ENCODE data around the gene DOK7.

Gene DOK7

DNA sequence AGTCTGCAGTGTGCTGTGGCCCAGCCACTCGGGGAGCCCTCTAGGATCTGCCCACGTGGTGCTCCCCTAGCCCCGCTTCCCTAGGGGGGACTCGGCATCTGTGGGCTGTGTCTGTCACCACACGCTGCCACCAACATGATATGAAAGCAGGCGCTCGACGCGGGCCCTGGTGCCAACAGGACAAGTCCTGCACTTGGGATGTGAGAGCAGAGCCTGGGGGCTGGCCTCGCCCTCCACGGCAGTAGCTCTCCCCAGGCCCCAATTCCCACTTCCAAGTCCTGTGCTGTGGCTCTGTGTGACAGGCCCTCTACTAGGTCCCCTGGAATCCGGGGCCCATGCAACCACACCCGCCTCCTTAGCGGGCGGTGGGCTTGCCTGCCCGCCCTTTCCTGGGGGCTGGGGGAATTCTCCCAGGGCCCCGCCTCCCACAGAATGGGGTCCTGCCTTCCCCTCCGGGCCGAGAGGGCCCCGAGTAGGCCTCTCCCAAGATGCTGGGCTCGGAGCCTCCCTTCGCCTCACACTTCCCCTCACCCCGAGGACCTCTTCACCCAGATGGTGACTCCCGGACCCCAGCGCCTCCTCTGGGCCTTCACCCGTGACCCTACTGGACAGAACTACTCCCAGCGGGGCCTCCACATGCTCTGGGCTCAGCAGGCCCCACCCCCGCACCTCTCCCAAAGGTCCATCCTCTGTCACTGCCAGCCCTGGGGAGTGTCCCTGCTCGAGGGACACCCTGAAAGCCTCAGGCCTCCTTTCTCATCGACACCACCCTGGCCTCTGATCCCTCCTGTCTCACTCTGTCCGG is 57.9 kb downstream of the DOK7 start:
- no peak for DNase-seq (ENCODE audit: low read depth)

DNA sequence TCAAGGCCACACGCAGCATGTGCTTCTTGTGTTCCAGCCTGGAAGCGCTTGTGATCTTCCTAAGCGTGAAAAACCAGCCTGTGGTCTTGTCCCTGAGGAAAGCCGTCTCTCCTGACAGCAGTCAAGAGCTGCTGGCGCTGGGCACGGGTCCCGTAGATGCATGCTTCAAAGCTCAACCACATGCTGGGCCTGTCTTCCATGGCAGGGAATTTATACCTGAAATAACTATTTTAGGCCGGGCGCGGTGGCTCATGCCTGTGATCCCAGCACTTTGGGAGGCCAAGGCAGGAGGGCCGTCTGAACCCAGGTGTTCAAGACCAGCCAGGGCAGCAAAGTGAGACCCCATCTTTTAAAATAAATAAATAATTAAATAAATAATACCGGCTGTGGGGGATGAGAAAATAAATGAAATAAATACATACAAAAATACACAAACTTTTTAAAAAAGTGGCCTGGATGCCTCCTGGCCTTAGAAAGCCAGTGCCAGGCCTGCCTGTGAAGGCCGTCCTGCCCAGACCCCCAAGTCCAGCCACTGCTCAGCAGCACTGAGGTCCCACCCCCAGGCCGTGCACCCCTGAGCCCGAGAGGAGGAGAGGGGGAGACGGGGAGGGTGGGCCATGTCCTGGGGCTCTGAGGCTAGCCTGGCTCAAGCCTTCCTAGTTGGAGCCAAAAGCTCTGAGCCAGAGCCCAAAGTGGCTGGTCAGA is 58.7 kb downstream of the DOK7 start:
- DNase-seq (ENCODE audit: low read depth) = no peak

DNA sequence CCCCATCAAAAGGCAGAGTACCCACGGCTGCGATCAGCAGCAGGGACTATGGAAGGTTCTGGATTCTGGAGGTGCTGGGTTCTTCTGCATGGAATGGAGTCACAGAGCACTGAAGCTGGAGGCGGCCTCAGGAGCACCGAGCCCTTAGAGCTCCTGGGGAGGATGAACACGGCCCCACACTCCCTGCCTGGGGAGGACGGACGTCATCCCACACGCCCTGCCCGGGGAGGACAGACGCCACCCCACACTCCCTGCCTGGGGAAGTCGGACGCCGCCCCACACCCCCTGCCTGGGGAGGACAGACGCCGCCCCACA is 59.2 kb downstream of the DOK7 start:
- DNase-seq (ENCODE audit: low read depth) = no peak

DNA sequence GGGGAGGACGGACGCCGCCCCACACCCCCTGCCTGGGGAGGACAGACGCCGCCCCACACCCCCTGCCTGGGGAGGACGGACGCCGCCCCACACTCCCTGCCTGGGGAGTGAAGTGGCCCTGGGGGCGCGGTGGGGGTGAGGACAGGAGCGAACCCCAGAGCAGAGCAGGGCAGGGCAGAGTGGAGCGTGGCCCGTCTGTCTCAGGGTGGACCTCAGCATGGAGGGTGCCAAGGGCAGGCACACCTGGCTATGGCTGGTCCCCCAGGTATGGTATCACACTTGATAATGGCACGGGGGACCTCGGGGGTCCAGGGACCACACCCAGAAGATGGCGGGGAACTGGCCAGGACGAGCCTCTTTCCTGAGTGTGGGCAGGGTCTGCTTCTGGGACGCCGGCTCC is 59.5 kb downstream of the DOK7 start:
- no peak for DNase-seq (ENCODE audit: low read depth)

DNA sequence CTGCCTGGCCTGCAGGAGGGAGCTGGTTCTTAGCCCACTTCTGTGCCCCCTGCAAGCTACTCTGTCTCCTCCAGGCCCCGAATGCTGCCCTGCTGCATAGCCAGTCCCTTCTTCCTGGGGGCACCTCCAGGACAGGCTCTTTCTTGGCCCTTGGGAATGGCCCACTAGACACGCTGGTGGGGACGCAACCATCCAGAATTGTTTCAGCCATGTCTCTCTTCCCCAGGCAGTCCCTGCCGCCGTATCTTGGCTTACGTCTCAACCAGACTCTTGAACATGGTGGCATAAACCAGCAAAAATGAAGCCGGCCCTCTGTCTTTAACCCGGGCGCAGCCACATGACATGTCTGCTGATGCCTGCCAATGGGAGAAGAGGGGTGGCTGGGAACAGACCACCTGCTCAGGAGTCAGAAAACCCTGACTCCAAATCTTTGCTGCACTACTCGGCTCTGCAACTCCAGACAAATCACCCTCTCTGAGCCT is 60.1 kb downstream of the DOK7 start:
- DNase-seq (ENCODE audit: low read depth) = no peak

DNA sequence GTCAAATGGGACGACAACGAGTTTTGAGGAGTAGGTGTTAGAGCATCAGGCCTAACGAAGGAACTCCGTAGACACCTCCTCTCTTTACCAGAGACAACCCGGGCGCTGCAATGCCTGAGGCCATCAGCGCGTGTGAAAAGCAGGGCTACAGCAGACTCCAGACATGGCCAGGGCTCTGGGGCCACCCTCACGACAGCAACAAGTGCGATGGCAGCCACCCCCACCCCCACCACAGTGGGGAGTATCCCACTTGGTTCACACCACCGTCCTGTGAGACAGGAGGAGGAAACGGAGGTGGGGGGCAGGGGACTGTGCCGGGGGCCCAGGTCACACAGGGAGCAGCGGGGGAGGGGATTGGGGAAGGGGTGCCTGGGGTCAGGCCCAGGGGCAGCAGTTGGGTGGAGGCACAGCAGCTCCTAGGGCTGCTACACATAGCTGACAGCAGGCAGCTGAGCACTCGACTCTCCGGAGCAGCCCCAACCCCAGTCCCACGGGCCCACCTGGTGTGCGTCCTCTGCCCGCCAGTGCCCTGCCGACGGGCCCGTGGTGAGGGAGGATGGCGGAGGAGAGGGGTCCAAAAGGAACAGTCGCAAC is 60.6 kb downstream of the DOK7 start:
- no peak for DNase-seq (ENCODE audit: low read depth)

DNA sequence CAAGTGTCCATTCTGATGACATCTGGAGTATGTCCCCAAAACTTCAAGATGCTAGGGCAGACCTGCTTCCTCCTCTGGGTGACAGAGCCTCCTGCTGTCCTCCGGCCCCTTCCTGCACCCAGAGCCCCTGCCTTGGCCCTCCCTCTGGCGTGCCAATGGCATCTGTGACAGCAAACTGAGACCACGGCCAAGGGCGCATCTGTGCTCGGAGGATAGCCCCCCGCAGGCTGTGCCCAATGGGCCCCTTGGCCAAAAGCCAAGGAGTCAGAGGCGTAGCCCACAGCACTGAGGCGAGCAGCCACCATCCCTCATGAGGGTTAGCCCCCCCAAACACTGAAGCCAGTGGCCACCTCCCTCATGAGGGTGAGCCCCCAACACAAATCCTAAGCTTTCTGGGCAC is 61.2 kb downstream of the DOK7 start:
- DNase-seq (ENCODE audit: low read depth) = no peak

DNA sequence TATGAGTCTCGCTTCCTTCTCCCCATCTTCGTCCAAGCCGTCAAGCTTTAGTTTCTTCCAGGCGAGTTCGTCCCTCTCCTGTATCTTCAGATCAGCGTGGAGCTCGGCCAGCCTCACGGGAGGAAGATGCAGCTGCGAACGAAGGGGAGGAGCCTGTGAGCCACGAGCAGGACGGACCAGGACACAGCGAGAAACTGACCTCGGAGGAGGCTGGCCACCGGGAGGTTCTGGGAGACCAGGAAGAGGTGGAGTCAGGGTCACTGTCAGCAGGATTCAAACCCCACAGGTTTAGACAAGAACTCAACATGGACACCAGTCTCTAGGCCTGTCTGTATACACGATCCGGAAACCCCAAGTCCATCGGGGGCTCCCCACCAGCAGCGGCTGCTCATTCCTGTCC is 61.8 kb downstream of the DOK7 start:
- DNase-seq (ENCODE audit: low read depth) = no peak

DNA sequence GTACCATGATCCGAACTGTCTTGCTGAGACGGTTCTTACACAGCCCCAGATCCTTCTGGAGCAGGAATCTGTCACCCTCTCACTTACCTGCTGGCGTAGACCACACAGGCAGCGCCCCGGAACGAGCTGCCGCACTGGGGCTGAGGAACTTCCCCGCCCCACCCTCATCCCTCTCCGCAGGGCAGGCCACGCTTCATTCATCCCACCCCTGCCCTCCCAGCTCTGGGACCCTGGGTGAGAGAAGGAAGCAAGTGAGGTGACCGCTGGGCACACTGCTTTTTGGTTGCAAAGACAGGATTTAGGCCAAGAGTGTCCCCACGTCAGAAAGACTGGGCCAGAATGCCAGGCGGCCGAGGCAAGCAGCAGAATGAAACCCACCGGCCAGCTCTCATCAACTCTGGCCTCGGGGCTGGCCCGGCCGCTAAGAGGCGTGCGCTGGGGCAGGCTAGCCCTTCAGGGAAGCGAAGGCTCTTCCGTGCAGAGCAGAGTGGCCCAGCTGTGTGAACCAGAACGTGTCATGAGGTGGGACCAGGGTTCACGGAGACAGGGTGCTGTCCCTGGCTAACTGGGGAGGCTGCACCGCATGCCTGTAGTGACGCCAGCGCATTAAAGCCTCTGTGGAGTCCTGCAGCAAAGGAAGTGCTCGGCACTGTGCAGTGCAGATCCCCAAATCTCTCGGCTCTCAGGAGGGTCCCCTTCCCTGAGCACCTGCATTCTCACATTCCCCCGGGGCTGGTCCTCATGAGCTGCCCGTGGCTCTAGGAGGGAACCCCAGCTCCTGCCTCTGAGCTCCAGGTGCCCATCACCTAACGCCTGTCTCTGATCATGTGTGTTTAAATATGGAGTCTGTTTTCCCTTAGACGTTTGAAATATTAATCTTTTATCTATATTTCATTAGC is 62.7 kb downstream of the DOK7 start:
- DNase-seq (ENCODE audit: low read depth) = no peak

DNA sequence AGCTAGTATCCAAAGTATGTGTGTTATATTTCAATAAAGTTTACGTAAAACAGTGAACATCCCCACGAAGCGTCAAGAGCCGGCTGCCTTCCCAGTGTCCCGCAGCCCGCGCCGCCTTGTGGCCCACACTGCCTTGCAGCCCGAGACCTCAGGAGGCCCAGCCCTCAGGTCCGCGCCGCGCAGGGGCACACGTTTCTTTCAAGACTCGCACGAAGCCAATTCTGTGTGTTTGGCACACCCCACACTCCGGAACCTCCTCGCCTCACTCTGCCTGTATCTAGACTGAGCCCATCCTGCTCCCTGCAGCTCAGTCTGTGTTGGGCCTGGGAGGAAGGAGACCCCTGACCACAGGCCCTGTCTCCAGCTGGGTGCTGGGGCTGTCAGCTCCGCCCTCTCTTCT is 63.4 kb downstream of the DOK7 start:
- DNase-seq (ENCODE audit: low read depth) = no peak

DNA sequence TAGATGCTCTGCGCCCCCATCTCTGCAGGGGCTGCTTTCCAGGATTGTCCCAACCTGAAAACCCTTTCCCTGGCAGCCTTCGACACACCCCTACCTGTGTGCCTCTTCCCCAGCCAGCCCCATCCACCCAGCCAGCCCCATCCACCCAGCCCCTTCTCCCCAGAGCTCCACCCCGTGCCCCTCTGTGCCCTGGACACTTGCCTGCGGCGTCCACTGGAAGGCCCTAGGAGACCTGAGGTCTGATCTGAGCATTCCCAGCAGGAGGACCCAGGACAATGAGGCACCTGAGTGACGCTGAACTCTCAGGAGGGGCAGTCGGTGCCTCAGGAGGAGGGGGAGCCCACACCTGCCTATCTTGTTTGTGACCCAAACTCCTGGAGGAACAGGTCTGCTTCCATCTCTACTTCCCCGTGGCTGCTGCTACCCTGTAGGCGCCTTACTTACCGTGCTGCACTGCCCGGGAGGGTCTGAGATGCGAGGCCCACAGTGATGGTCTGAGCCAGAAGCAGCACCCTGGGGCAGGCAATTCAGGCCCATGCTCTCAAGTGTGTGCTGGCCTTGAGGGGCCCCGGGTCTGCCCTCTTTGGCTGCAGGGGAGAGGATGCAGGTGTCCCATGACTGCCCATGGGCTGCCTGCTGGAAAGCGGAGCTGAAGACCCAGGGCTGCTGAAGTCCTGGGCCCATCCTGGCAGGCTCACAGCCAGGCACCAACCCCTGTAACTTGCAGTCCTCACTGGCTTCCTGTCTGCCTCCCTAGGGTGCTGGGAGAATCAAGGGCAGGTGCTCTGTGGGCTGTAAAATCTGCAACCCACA is 64.2 kb downstream of the DOK7 start:
- DNase-seq (ENCODE audit: low read depth) = no peak

DNA sequence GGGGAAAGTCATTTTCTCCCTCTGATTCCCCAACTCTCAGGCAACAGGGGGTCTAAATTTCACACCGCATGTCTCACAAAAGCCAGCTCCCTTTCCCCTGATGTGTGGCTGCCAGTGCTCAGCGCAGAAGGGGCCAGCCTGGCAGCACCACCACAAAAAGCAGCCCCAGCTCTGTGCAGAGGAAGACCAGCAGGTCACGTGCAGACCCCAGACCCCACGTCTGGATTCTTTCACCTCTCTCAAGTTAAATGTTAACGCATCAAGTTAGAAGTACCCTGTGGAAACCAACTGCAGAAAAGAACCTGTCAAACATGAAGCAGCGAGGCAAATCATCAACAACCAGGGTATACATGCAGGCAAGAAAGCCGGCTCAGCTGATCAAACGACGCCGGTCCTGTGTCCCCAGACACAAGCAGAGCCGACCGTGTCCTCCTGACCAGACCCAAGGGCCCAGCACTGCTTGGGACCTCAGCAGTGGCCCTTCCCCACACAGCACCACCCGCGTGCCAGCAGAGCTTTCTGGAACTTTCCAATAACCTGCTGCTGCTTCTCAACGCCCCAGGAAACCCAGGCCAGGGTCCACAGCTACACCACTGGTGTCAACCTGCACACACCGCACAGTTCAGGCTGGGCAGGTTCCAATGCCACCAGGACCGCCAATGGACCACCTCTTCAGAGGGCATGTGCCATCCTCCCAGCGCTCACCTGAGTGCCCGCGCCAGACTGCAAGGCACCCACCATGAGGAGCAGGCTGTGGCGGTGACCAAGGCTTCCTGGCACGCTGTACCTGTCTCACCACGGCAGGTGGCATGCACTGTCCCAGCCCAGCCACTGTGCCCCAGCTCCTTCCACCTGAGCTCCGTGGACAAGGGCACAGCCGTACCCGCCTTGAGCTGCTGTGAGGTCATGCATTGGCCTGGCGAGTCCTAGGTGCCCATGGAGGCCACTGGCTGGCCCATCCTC is 65.1 kb downstream of the DOK7 start:
- no peak for DNase-seq (ENCODE audit: low read depth)

DNA sequence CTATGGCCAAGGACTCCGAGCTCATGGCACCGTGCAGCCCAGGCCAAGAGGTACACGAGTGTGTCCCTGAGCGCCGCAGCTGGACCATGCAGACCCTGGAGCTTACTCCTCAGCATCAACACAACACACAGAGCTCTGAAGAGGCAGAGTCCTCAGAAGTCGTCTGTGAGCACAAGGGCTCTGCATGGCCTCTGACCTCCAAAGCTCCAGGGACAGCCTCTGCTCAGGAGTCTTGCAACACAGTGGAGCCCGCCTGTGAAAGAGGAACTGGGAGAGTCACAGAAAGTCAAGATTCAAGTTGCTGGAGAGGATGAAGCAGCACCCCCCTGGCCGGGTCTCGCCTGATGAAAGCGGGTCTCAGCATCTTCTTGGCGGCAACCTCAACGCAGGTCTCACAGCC is 66.3 kb downstream of the DOK7 start:
- DNase-seq (ENCODE audit: low read depth) = no peak

DNA sequence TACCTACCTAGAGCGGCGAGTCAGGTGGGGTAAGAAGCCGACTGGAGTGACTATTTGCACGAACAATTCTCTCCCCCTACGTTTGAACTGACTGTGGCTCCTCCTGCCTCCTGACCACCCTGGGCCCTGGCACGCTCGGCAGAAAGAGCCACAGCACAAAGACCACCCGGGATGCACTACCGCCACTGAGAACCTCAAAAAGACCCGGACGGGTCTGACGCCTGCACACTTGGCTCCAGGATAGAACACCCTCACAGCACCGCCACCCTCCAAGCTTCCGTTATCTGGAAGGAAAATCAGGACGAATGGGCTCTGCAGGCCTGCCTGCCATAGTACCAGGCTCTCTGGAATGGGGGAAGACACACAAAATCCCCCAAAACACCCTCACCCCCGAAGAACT is 66.9 kb downstream of the DOK7 start:
- DNase-seq (ENCODE audit: low read depth) = no peak

DNA sequence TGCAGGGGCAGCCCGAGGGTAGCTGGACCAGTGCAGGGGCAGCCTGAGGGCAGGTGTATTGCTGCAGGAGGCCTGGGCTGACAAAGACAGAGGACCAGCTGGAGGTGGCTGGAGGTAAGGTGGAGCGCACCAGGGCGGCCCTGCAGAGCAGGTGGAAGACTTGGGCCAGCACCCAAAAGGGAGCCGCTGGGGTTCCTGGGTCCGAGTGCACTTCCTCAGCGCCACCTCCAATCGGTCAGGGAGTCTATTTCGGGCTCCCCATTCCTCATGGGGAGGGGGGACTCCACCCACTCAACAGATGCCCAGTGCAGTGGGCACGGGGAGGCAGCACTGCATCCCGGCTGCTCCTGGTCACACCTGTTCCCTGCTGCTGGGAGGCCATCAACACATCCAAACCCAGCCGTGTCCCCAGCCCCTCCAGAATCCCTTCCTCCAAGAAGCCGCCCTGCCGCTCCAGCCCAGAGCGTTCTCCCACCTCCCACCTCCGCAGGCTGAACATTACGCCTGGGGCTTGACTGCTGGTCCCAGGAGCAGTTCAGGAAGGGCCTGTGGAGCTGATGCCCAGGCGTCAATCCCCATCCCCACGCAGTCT is 67.7 kb downstream of the DOK7 start:
- DNase-seq (ENCODE audit: low read depth) = no peak

DNA sequence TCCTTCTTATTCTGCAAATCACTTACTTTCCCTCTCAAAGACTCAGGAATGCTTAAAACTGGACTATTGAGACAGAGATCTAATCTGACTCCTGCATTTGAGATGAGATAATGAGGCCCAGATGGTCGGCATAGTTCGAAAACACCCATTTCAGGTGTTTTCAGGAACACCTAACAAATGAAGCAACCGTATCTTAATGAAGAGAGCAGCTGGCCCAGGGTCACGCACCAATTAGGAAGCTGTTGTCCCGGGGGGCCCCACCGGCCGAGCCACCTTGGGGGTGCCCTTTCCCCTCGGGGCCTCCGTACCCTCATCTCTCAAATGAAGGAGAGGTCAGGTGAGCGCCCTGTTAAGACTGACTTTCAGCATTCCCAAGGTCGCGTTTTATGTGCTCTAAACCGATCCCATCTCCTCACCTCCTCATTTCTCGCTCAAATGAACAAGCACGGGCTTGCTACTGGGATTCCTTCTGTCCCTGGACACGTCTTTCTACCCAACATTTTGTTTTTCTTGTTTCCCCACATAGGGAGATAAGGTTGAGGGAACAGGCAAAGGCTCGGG is 68.3 kb downstream of the DOK7 start:
- no peak for DNase-seq (ENCODE audit: low read depth)

DNA sequence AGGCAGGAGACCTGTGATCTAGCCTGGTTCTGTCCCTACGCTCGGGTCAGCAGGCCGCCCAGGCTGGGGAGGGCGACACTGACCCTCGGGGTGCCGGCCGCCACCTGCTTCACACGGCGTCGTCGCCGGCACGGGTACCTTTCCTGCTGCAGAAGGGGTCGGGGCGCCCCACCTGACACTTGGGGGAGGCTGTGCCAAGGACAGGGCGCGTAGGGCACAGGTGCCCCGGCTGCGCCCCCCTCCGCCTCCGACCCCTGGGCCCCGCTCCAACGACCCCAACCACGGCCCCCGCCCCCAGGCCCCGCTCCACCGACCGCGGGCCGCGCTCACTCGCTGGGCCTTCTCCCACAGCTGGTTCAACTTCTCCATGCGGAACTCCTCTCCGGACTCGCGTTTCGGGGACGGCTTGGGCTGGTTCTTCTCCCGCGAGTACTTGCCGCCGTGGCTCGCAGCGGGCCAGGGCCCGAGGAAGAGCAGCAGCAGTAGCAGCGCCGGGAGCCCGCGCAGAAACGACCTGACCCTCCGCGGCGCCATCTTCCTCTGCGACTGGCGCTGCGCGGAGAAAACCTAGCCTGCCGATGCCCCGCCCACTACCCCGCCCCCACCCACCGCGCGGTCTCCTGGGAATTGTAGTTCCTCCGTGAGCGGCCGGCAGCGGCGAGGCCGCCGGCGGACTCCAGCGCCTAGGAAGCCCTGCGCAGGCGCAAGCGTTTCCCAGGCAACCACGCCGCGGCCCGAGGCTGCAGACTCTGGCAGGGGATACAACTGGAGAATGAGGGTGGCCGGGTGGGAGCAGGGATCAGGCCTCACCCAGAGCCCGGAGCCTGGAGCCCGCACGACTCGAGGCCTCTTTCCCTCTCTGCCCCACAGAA is 69.0 kb downstream of the DOK7 start, which contains the start of gene LRPAP1:
Gene LRPAP1 (minus strand): TSS at position 544 of the 872 bp plus-strand sequence. CDS start 10 bp downstream, at position 534.
- peak; percentile 76 for DNase-seq (ENCODE audit: low read depth)

DNA sequence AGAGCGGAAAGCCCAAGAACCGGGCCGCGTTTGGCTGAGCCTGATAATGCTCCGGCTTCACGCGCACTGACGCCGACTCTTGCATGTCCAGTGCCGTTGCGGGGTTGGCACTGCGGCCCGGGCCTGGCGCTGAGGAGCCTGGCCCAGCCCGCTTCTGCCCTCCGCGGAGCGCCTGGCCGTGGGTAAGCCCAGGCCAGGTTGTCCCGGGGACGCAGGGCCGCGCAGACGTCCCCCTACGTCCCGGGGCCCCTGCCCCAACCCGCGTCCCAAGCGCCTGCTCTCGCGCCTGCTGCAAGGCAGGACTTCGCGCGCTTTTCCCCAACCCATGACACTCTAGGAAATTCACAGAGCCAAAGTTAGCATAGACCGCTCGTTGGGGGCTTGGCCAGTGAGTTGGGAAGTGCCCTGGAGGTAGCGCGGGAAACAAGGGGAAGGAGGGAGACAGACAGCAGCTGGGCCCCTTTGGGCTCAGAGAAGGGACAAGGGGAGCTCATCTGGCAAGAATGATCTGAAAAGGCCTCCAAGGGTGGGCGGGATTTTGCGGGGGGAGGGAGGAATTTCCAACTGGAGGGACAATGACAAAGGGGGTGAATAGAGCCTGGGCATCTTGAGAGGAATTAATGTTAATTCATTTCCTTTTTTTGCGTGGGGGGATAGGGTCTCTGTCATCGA is 69.8 kb downstream of the DOK7 start:
- no peak for DNase-seq (ENCODE audit: low read depth)

Data from stimulated activated CD8-positive, alpha-beta memory T cell treated with anti-CD3 and anti-CD28 coated beads, Interleukin-12 subunit alpha, Interleukin-12 subunit beta, amount 100 ng/mL, for 1 hour (primary cell).